H7 (cell line): ENCODE measurements around the gene ZBTB34. TPM values are rescaled to one million over a fixed set of nuclear protein-coding genes. Genes with fewer than 3 reads are reported as not detected.
A peak's percentile ranks its signal among the peaks of the same experiment; 100 is the strongest.

Experiments used
- DNase-seq: peaks from one replicate; pipeline ENCODE4 v3.0.0; 2012
- H3K27me3 ChIP-seq: 2 replicates; pipeline ENCODE4 v1.6.0; 2011; ENCODE audit warnings: mild to moderate bottlenecking, low read length; ENCODE audit not compliant: control insufficient read depth, insufficient read depth
- H3K36me3 ChIP-seq: replicated peaks from 2 replicates; pipeline ENCODE4 v1.5.1; 2011; ENCODE audit warnings: low read length; ENCODE audit not compliant: control insufficient read depth, insufficient read depth
- H3K4me3 ChIP-seq: 2 replicates; pipeline ENCODE4 v1.5.1; 2011; ENCODE audit warnings: low read depth, mild to moderate bottlenecking, control low read depth, low read length, moderate library complexity; ENCODE audit not compliant: insufficient read depth
- total RNA-seq: library from RNA; depleted of rRNA; stranded (reverse); fragments of >200 nt; shearing (Covaris generic); gene quantifications from 2 replicates; pipeline ENCODE4 v1.2.3, GENCODE V29; 2014

The ZBTB34 gene
- total RNA-seq, 1 experiment from 2014 or later, result 11.2 TPM

DNA sequence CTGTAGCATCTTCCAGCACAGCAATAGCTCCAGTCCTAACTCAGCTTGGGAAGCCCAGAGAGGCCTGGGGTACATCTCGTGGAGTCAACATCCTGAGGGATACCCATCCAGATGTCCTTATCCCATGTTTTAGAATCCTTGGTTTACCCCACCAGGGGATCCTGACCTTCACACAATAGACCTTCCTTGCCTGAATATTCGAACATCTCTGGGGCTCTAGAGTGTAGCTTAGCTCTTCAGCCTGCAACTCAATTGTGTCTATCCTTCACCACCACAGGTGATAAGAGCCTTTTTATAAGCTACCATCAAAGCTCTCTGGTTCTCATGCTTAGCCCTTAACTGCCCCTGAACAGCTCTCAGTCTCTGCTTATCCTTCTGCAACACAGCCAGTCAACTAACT, 46.6 kb downstream of the ZBTB34 start:
- peak; percentile 51 for DNase-seq
- Histone ChIP-seq H3K27me3 (no peaks in the 10 kb centered on the region), H3K36me3 (no peaks in the 10 kb centered on the region), H3K4me3 (no peak overlapping the region)

DNA sequence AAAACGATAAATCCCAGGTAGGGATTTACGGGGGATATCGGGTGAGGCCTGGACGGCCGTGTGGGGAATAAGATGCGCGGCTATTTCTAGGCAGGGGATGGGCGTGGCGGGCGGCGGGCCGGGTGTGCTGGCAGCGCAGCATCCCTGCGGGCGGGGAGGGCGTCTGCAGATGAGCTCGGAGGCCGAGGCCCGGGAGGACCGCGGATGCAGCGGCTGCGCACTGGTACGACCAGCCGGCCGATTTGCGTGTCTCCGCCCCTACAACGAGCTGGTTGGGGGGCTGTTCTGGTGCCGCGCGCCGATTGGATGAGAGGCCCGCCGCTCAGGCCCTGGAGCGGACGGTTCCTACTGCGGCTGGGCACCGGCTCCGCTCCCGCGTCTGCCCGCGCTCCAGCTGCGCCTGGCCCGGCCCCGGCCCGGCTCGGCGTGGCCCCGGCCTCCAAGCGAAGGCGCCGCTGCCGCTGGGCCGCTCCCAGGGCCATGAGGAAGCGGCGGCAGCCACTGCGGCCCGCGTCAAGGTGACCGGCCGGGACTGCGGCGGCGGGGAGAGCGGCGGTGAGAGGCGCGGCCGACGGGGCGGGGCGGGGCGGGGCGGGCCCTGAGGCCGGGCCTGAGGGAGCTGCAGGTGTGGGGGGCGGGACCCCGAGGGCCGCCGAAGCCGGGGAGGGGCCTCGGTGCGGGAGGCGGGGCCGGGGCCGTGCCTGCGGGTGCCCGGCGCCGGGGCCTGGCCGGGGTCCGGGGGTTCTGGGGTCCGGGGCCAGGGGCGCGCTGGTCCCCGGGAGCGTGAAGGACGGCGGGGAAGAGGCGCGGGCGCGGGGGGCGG, 54.2 kb downstream of the ZBTB34 start, which contains the start of gene RALGPS1:
TSS of gene RALGPS1 (plus strand) at position 325 of the 823 bp plus-strand sequence. CDS start 47,508 bp downstream, outside the sequence.
- Histone ChIP-seq H3K4me3 (peak within 1 kb of the TSS; percentile 72), H3K27me3 (peaks cover 17% of the 10 kb centered on the region), H3K36me3 (no peaks in the 10 kb centered on the region)
- peak; percentile 98 for DNase-seq

DNA sequence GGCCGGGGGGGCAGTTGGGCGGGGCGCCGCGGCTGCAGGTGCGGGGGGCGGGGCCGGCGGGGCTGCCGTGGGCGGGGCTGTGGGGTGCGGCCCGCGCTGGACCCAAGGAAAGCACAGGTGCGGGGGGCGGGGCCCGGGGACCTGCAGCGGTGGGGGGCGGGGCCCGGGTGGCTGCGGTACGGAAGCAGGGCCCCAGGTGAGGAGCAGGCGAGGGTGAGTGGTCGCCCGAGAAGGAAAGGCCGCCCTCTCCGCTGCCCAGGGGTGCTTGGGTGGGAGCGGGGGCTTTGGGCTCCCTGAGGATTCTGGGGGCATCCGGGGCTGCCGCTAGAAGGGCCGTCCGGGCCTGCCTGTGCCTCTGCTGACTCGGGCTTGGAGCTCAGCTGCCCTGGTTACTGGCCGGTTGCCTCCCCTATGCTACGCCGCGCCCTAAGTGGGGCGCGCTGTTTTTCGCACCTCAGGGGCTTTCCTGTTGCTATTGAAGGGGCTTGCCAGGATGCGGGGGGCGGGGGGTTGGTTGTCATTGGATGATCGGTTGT, 54.9 kb downstream of the ZBTB34 start:
- no peaks in the 10 kb centered on the region for H3K36me3 ChIP-seq
- DNase-seq, result peak; percentile 97
- H3K4me3 ChIP-seq, result peak overlapping the region; percentile 72
- H3K27me3 ChIP-seq, result peaks cover 17% of the 10 kb centered on the region

DNA sequence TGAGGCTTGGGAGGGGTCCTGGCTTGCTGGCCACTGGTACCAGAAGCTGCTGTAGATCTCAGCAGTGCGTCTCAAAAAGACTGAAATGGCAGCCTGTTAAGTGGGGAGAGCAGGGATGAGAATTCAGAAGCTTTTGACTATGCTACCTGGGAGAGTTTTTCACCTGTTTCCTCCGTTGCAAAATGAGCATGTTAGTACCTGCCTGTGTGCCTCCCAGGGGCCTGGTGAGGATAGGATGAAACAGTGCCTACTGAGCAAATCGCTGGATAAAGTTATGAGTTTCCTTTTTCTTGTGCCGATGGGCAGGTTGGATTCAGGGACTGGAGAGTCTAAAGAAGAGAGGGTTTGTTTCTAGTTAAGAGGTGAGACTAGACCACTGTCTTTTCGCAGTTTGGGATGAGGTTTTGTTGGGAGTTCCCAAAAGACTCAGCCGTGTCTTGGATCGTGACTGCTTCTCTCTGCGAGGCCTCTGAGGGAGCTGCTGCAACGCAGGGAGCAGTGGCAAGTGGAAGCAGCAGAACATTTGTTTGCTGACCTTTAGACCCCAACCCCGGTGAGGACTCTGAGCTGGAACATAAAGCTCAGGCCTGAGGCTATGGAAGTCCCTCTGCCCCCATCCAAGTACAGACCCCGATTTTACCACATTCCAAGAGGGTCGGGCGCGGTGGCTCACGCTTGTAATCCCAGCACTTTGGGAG, 55.6 kb downstream of the ZBTB34 start:
- DNase-seq, result no peak
- peaks cover 17% of the 10 kb centered on the region for H3K27me3 ChIP-seq
- H3K4me3 ChIP-seq, result peak overlapping the region; percentile 72
- no peaks in the 10 kb centered on the region for H3K36me3 ChIP-seq

DNA sequence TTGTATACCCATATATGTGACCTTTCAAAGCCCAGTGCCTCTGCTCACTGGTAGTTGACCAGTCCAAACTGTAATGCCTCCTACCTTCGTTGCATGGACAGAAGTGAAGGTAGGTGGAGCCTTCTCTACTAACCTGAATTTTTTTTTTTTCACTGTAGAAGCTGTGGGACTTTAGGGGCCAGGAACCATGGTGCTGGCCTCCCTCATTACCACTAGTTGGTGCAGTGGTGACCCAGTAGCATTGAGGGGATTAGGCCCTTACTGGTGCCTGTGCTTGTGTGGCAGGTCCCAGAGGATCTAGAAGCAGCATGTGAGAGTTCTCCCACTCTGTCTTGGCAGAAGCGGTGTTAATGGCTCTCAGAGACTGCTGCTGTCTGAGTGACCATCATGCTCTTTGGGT, 56.5 kb downstream of the ZBTB34 start:
- peak; percentile 57 for DNase-seq
- no peak overlapping the region for H3K4me3 ChIP-seq
- no peaks in the 10 kb centered on the region for H3K36me3 ChIP-seq
- peaks cover 17% of the 10 kb centered on the region for H3K27me3 ChIP-seq

DNA sequence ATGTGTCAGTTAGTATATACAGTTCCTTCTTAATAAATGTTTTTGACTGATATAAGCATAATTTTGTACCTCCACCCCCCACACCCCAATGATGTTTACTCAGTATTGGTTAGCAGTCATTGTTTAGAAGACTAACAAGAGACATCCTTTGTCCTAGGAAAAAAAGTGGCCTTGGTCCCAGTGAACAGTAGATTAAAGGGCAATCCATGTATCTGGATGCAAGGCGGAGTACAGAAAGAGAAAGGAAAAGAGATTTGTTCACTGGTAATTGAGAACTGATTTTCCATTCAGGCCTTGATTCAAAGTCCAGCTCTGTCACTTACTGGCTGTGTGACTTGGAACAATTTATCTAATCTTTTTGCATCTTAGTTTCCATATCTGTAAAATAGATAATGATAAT, 58.8 kb downstream of the ZBTB34 start:
- no peak for DNase-seq
- Histone ChIP-seq H3K27me3 (peaks cover 7% of the 10 kb centered on the region; the same call in 1 of the 2 replicates), H3K36me3 (no peaks in the 10 kb centered on the region), H3K4me3 (no peak overlapping the region)

DNA sequence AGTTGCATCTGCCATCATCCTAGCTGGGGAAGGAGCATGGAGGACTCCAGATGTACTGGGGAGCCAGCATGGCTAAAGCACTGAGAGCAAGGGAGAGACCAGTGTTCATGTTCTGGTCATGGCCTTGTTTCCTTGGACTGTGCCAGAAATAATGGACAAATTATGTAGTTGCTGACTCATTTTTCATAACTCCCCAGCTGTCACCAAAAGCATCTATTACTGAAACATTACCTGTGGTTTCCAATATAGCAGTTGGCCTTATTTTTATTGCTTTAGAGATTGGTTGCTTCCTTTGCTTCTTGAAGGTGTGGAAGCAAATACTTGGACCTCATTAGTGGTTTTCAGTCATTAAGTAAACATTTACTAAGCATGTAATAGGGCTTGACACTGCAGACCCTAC, 65.4 kb downstream of the ZBTB34 start:
- H3K4me3 ChIP-seq, result no peak overlapping the region
- H3K27me3 ChIP-seq, result no peaks in the 10 kb centered on the region; the same call in 1 of the 2 replicates
- H3K36me3 ChIP-seq, result no peaks in the 10 kb centered on the region
- DNase-seq, result no peak

DNA sequence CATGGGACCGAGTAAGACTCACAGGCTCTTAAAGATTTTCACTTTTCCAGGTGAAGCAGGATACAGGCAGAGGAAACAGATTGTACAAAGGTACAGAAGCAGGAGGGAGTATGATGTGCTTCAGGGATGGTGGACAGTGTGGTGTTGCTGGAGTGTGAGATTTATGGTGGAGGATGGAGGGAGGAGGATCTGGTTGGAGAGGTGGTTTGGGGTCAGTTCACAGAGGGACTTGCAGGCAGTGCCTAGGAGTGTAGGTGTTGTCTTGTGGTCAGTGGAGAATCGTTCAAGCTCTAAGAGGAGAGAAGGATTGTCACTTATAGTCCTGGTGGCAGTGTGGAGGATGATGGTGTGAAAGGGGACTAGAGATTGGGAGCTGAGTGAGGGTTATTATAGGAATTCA, 65.9 kb downstream of the ZBTB34 start:
- no peaks in the 10 kb centered on the region; the same call in 1 of the 2 replicates for H3K27me3 ChIP-seq
- H3K4me3 ChIP-seq, result no peak overlapping the region
- H3K36me3 ChIP-seq, result no peaks in the 10 kb centered on the region
- no peak for DNase-seq

DNA sequence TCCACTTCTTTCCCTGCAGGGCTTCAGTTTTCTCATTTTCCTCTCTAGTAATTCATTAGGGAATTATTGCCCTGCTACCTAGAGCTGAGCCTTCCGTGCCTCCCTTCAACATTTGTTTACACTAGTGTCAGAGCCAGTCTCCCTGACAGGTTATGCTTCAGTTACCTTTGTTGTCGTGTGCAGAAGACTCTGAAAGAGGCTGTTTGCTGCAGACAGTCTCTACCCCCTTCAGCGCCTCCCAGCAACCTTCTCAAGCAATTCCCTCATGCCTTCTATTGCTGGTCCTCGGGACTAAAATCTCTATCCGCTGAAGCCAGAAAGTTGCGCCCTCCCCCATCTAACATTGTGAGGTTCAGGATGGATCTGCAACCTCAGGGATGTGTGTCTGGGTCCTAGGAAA, 67.0 kb downstream of the ZBTB34 start:
- Histone ChIP-seq H3K36me3 (no peaks in the 10 kb centered on the region), H3K27me3 (no peaks in the 10 kb centered on the region; the same call in 1 of the 2 replicates), H3K4me3 (no peak overlapping the region)
- no peak for DNase-seq

DNA sequence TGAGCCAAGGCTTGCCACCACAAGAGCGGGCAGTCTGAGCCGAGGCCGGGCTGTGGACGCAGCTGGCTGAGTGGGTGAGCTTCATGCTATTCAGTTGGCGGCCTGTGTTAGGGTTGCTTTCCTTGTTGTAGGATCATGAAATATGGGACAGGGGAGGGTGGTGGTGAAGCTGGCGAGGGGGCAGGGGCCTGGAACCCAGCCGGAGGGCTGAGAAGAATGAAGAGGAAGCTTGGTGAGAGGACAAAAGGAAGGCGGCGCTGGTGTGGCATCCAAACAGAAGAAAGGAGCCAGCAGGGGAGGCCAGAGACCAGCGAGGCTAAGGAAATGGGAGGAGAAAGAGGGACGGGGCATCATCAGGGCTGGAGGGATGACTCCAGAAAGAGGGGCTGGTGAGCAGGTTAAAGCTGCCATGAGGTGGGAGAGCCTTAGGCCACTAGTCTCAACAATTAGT, 72.5 kb downstream of the ZBTB34 start:
- DNase-seq, result peak; percentile 74
- no peaks in the 10 kb centered on the region for H3K27me3 ChIP-seq
- H3K4me3 ChIP-seq, result no peak overlapping the region
- no peaks in the 10 kb centered on the region for H3K36me3 ChIP-seq

DNA sequence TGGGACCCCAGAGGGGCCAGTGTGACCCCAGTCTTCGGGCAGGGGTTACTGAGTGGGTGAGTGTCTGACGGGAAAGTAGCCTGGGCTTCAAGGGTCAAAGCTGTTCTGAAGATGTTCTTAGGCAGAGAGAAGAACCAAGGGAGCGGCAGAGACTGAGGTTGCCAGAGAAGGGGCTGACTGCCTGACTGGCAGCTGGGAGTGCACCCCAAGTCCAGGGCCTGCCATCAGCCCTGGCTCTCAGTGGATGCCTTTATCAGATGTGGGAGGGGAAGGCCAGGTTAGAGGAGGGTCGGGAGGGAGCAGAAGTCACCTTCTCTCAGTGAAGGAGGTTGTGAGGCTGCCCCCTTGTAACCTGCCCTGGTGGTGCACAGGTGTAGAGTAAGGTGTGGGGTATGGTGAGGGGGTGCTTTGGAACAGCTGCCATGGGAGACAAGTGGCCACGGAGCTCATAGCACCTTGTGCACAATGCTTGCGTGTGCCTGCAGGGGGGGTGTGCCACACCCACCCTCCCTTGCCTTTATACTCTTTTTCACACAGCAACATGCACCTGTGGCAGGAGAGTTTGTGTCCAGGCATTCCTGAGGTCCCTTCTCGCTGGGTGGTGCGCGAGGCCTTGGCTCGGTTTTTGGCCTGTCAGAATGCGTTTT, 73.0 kb downstream of the ZBTB34 start:
- peak; percentile 54 for DNase-seq
- Histone ChIP-seq H3K36me3 (no peaks in the 10 kb centered on the region), H3K4me3 (no peak overlapping the region), H3K27me3 (no peaks in the 10 kb centered on the region)

DNA sequence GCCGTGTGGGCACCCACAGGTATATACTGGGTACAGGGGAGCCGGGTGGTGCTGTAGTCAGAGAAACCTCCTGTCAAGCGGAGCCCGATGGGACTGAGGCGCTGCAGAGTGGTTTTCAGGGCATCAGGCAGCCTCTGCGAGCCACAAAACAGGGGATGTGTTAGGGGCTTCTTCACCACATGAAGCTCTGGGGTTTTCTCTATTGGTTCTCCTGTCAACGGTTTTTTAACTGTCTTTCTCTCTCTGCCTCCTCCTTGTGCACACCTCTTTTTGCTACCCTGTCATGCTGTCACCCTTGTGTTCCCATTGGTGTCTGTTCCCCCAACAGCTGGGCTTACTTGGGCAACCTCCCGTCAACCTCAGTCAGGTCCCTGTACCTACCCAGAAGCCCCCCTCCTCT, 74.0 kb downstream of the ZBTB34 start:
- no peak for DNase-seq
- no peaks in the 10 kb centered on the region for H3K27me3 ChIP-seq
- no peaks in the 10 kb centered on the region for H3K36me3 ChIP-seq
- H3K4me3 ChIP-seq, result no peak overlapping the region
